Fibroblast of the aortic adventitia (primary cell): Measurements from ENCODE around the gene PVALEF. TPM values are rescaled to one million over a fixed set of nuclear protein-coding genes. Genes with fewer than 3 reads are reported as not detected.

Experiments
- DNase-seq: peaks from one replicate; pipeline ENCODE4 v3.0.0-alpha.2; 2010; ENCODE audit warnings: low read depth
- H3K4me3 ChIP-seq: 2 replicates; pipeline ENCODE4 v1.5.1; 2011; ENCODE audit warnings: low read depth, mild to moderate bottlenecking, control low read depth, low read length, moderate library complexity
- total RNA-seq: library from RNA; depleted of rRNA; stranded (reverse); fragments of >200 nt; gene quantifications from 2 replicates; pipeline ENCODE4 v1.2.3, GENCODE V29; 2012; ENCODE audit warnings: low replicate concordance
- TF ChIP-seq, protein P1 (sequence below): IDR thresholded peaks from 2 replicates; pipeline ENCODE4 v1.5.1; 2011; ENCODE audit warnings: mild to moderate bottlenecking, low read length, control low read depth, inconsistent platforms; ENCODE audit not compliant: insufficient read depth

PVALEF gene
- total RNA-seq, 1 donor: not detected

DNA sequence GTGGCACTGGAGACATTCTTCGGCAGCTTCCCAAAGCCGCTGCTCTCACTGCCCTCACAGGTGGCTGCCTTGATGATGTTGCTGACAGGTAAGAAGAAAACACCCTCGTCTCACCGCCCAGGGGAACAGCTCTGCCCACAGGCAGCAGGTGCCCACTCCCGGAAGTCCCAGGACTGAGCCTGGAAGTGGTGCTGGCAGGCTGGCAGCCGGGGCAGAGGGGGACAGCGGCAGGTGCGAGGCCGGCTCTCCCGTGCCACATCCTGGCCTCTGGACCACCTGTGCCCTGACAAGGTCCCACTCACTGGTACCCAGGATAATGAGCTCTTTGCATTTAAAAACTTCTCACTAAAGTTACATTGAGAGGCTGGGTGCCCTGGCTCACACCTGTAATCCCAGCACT is 37.0 kb downstream of the PVALEF start:
- no peak overlapping the region for H3K4me3 ChIP-seq
- TF ChIP-seq, protein P1, sequence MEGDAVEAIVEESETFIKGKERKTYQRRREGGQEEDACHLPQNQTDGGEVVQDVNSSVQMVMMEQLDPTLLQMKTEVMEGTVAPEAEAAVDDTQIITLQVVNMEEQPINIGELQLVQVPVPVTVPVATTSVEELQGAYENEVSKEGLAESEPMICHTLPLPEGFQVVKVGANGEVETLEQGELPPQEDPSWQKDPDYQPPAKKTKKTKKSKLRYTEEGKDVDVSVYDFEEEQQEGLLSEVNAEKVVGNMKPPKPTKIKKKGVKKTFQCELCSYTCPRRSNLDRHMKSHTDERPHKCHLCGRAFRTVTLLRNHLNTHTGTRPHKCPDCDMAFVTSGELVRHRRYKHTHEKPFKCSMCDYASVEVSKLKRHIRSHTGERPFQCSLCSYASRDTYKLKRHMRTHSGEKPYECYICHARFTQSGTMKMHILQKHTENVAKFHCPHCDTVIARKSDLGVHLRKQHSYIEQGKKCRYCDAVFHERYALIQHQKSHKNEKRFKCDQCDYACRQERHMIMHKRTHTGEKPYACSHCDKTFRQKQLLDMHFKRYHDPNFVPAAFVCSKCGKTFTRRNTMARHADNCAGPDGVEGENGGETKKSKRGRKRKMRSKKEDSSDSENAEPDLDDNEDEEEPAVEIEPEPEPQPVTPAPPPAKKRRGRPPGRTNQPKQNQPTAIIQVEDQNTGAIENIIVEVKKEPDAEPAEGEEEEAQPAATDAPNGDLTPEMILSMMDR: no peak

DNA sequence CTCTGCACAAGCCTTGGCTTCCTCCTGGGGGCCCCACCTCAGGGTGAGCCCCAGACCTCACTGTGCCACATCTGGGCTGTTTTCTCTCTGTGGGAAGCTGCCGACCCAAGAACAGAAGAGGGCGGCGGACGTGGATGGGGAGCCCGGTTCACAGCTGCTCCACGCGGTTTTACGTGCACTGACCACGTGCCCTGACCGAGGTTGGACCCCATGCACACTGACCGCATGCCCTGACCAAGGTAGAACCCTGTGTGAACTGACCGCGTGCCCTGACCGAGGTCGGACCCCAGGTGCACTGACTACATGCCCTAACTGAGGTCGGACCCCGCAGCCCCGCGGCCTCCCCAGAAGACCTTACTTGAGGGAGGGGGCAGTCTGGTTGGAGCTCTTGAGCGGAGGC is 37.8 kb downstream of the PVALEF start:
- TF ChIP-seq, protein P1: no peak
- H3K4me3 ChIP-seq: no peak overlapping the region
- DNase-seq: no peak

More for the DNA sequence above, 37.0 kb downstream of the PVALEF start:
- no peak for DNase-seq

DNA sequence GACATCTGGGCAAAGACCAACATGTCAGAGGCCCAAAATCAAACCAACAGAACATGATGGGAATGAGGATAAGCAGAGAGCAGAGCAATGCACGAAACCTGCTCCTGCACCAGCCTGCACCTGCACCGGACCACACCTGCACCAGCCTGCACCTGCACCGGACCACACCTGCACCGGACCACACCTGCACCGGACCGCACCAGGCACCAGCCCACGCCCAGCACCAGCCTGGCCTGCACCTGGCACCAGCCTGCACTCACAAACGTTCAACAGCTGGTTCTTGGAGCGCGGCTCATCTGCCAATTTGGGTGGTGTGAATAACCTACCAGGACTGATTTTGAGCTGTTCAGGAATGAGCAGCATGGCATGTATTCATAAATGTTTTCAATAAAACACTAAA is 39.3 kb downstream of the PVALEF start:
- no peak overlapping the region for H3K4me3 ChIP-seq
- DNase-seq: no peak
- TF ChIP-seq, protein P1: no peak

DNA sequence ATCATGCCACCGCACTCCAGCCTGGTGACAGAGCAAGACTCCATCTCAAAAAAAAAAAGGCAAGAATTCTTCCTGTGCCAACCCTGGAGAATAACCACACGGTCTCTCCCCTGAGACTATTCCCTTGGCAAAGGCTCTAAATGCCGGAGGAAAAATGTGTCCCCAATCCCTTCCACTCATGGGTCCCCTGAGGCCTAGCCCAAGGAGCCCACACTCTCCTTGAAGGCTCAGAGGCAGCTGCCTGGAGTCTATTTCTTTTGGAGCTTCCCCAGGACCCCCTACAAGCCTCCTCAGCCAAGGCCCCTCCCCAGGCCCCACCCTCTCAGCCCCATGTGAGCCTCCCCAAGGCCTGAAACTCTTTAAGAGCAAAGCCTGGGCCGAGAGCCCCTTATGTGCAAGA is 40.9 kb downstream of the PVALEF start:
- H3K4me3 ChIP-seq: no peak overlapping the region
- TF ChIP-seq, protein P1: no peak
- no peak for DNase-seq

DNA sequence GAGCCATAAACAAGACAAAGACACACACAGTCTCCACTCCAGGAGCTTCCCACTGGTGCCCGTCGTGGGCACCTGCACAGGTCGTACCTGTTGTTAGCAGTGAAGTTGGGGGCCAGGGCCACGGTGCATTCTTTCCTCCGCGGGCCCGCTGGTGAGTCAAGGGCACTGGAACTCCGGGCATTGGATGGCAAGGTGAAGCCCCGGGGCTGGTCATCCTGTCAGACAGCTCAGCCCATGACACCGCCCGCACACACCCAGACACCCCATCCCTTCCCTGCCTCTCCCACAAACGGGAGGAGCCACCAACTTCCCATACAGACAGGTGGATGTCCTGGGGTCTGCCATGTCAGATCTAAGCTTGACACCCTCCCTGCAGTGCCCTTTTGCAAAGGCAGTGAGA is 41.4 kb downstream of the PVALEF start:
- no peak for DNase-seq
- no peak overlapping the region for H3K4me3 ChIP-seq
- TF ChIP-seq, protein P1: no peak

DNA sequence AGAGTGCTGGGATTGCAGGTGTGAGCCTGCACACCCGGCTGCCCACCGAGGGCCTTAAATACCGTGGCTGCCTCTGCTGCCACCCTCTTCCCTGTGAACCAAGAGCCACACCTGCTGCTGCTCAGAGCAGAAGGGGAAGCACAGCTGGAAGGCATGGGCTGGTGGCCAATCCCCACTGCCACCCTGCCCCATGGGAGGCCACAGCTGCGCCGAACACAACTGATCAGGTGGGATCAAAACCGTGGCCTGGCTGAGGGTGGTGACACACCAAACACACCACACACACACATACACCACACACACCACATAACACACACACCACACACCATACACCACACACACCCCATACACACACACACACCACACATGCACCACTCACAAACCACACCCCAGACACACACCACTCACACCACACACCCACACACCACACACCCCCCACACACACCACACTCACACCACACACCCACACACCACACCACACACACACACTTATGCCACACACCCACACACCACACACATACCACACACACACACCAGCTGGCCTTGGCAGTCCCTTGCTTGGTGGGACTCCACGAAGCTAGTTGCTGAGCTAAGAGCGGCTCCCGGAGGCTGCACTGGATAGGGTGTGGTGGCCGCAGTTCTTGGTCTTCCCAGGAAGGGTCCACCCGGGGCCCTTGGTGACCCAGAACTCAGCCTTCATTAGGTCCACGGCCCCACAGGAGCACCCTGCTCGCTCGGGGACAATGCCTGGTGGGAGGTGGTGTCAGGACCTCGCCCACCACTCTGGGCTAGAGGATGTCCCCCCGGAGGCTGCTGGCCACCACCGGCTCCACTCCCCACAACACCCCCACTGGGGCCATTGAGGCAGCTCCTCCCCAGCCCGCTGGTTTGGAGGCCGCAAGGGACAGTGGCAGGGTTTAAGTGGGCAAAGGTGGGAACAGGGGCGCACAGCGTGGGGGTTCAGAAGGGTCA is 42.6 kb downstream of the PVALEF start:
- TF ChIP-seq, protein P1: no peak
- no peak for DNase-seq
- no peak overlapping the region for H3K4me3 ChIP-seq
